22Rv1 (cell line): Measurements from ENCODE around the gene CCDC169.
A peak's percentile ranks its signal among the peaks of the same experiment; 100 is the strongest.
"Not testable (repeated sequence)": the region's sequence is repeated elsewhere in the genome, so short reads cannot be mapped to it uniquely, and the experiment has no call there.

Source experiments
- H3K27ac ChIP-seq: fragments of 450-650 bp; 2 replicates; pipeline ENCODE4 v1.5.1; 2017
- CTCF ChIP-seq: fragments of 450-650 bp; IDR thresholded peaks from 2 replicates; pipeline ENCODE4 v1.5.1; 2017; ENCODE audit warnings: mild to moderate bottlenecking
- ZFX ChIP-seq: fragments of 450-650 bp; IDR thresholded peaks from 2 replicates; pipeline ENCODE4 v1.6.1; 2017; ENCODE audit warnings: antibody characterized with exemption, borderline replicate concordance

Gene CCDC169

GRCh38 chr13:36302289-36302688, 4.7 kb upstream of the CCDC169 start:
- TF ChIP-seq CTCF (no peak), ZFX (no peak)
- no peak overlapping the region for H3K27ac ChIP-seq

GRCh38 chr13:36299469-36299868, 1.9 kb upstream of the CCDC169 start:
- not testable (repeated sequence) for H3K27ac ChIP-seq

- no peak overlapping the region for H3K27ac ChIP-seq
- no peak for TF ChIP-seq CTCF
- no peak for TF ChIP-seq ZFX
Observed at GRCh38 chr13:36298535-36299068, 988 bp upstream of the CCDC169 start.

GRCh38 chr13:36294096-36294495, 3.5 kb downstream of the CCDC169 start:
- no peak for TF ChIP-seq ZFX
- no peak for TF ChIP-seq CTCF
- H3K27ac ChIP-seq: no peak overlapping the region

GRCh38 chr13:36293497-36293896, 4.1 kb downstream of the CCDC169 start:
- no peak overlapping the region for H3K27ac ChIP-seq
- no peak for TF ChIP-seq CTCF

- no peak for TF ChIP-seq ZFX
- H3K27ac ChIP-seq: no peak overlapping the region
Observed at GRCh38 chr13:36288794-36289391, 8.7 kb downstream of the CCDC169 start.

GRCh38 chr13:36286006-36286405, 11.6 kb downstream of the CCDC169 start:
- TF ChIP-seq CTCF (no peak), ZFX (no peak)
- H3K27ac ChIP-seq: no peak overlapping the region

GRCh38 chr13:36282821-36283432, 14.7 kb downstream of the CCDC169 start:
- TF ChIP-seq ZFX (no peak), CTCF (peak; percentile 84)
- H3K27ac ChIP-seq: no peak overlapping the region
